Left kidney (tissue), 8 donors: ENCODE data around the gene ZNF443. TPM values are rescaled to one million over a fixed set of nuclear protein-coding genes. Genes with fewer than 3 reads are reported as not detected.
"Not testable (repeated sequence)": the region's sequence is repeated elsewhere in the genome, so short reads cannot be mapped to it uniquely, and the experiment has no call there.

Experiments used
- DNase-seq: peaks from one replicate; pipeline ENCODE4 v3.0.0-alpha.2; 2013
- long read RNA-seq, 8 donors: transcript quantifications; one replicate each; lab custom pipeline, GENCODE V29; 2026
- polyA plus RNA-seq: library from polyadenylated mRNA; unstranded; fragments of 120-200 nt; gene quantifications from one replicate; pipeline ENCODE4 v1.2.1, GENCODE V29; 2013; ENCODE audit not compliant: insufficient read length

Gene ZNF443
- 14.2 TPM for polyA plus RNA-seq
- long read RNA-seq, donor 1, partial matches to known transcripts = 0 of 4 reads
- long read RNA-seq, donor 1, other reads (novel, unspliced or antisense) = 0 of 4 reads
- long read RNA-seq, donor 2, partial matches to known transcripts = 0 of 2 reads
- long read RNA-seq, donor 2, other reads (novel, unspliced or antisense) = 0 of 2 reads
- long read RNA-seq, donor 3 = 0 reads
- long read RNA-seq, donor 4 = 0 reads
- long read RNA-seq, donor 5, partial matches to known transcripts = 0 of 2 reads
- long read RNA-seq, donor 5, other reads (novel, unspliced or antisense) = 0 of 2 reads
- long read RNA-seq, donor 6, partial matches to known transcripts = 0 of 2 reads
- long read RNA-seq, donor 6, other reads (novel, unspliced or antisense) = 0 of 2 reads
- long read RNA-seq, donor 7, partial matches to known transcripts = 0 of 2 reads
- long read RNA-seq, donor 7, other reads (novel, unspliced or antisense) = 0 of 2 reads
- long read RNA-seq, donor 8 = 0 reads

- peak; percentile 98 for DNase-seq
Observed at GRCh38 chr19:12440541-12441316, at the start of gene ZNF443. Gene ZNF443, minus strand, starts transcription at chr19:12441021. Its CDS starts 107 bp downstream, at chr19:12440914.

DNA sequence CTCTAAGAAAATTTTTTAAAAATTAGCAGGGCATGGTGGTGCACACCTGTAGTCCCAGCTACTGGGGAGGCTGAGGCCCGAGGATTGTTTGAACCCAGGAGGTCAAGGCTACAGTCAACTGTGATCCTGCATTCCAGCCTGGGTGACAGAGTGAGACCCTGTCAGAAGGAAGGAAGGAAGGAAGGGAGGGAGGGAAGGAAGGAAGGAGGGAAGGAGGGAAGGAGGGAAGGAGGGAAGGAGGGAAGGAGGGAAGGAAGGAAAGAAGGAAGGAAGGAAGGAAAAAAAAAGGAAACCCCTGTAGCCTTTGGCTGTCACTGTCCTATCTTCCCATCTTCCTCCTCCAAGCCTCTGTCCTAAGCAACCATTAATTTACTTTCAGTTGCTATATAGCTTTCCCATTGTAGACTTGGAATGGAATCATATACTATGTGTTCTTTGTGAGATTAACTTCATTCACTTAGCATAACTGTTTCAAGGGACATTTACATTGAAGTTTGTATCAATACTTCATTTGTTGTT, 45.5 kb upstream of the ZNF443 start:
- DNase-seq = not testable (repeated sequence)

DNA sequence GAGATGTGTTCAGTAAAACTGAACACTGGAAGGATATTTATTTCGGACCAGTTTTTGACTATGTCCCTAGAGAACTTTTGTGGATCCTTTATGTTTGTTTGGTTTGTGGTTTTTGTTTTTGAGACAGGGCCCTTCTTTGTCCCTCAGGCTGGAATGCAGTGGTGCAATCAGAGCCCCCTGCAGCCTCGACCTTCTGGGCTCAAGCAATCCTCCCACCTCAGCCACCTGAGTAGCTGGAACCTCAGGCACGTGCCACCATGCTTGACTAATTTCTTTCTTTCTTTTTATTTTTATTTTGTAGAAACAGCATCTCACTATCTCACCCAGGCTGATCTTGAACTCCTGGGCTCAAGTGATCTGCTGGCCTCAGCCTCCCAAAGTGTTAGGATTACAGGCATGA, 44.8 kb upstream of the ZNF443 start:
- DNase-seq = no peak

- DNase-seq = no peak
Observed at GRCh38 chr19:12485052-12485416, 44.2 kb upstream of the ZNF443 start.

GRCh38 chr19:12484371-12485051, 43.7 kb upstream of the ZNF443 start, which contains the start of gene ZNF709:
Gene ZNF709, minus strand, starts transcription at chr19:12484816. Its CDS starts 159 bp downstream, at chr19:12484657.
- DNase-seq = peak; percentile 95

- DNase-seq = no peak
Observed at GRCh38 chr19:12484011-12484370, 43.2 kb upstream of the ZNF443 start.

DNA sequence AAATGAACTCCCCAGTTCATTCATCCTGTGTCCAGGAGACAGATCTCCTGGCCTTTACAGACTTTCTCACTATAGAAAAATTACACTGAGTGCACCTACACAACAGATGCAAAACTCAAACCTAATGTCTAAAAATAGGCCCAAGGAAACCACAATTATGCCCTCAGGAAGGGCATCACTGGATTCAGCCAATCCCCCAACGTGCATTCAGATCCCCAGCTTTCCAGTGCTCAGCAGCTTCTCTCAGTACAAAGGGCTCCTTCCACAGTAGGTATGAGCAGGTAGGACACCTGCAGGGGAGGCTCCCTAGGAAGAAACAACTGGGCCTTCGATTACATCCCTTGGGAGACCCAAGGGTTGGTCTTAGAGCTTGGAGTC, 41.7 kb upstream of the ZNF443 start:
- no peak for DNase-seq

- no peak for DNase-seq
Observed at GRCh38 chr19:12481781-12482508, 41.1 kb upstream of the ZNF443 start.

- DNase-seq = no peak
Observed at GRCh38 chr19:12478234-12478941, 37.6 kb upstream of the ZNF443 start.

- not testable (repeated sequence) for DNase-seq
Observed at GRCh38 chr19:12467651-12468050, 26.8 kb upstream of the ZNF443 start.

GRCh38 chr19:12465211-12465610, 24.4 kb upstream of the ZNF443 start:
- DNase-seq = no peak

DNA sequence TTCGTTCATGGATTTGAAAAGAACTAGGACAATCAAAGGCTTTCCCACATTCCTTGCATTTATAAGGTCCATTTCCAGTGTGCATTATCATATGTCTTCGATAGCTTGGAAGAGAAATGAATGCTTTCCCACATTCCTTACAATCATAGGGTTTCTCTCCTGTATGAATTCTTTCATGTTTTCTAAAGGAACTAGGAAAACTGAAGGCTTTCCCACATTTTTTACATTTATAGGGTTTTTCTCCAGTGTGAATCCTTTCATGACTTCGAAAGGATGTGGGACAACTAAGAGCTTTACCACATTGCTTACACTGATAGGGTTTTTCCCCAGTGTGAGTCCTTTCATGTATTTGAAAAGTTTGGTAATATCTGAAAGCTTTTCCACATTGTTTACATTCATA, 23.9 kb upstream of the ZNF443 start:
- no peak for DNase-seq

DNA sequence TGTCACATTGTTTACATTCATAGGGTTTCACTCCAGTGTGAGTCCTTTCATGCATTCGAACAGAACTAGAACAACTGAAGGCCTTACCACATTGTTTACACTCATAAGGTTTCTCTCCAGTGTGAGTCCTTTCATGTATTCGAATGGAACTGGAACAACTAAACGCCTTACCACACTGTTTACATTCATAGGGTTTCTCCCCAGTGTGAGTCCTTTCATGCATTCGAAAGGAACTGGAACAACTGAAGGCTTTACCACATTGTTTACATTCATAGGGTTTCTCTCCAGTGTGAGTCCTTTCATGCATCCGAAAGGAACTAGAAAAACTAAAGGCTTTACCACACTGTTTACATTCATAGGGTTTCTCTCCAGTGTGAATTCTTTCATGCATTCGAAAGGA, 23.3 kb upstream of the ZNF443 start:
- DNase-seq = not testable (repeated sequence)

- peak; percentile 26 for DNase-seq
Observed at GRCh38 chr19:12453495-12453894, 12.7 kb upstream of the ZNF443 start.

DNA sequence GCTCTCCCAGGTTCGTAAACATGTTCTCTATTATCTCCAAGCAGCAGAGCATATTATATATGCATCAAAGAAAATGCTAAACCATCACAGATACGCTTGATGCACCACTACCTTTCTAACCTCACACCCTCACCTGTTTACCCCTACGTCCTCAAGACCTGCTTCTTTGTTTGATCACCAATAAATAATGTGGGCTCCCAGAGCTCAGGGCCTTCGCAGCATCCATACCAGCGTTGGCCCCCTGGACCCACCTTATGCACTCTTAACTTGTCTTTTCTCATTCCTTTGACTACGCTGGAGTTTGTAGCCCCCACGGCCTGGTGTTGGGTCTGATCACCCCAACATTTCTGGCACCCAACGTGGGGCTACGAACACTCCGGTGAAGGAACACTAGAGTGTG, 10.0 kb upstream of the ZNF443 start:
- no peak for DNase-seq

DNA sequence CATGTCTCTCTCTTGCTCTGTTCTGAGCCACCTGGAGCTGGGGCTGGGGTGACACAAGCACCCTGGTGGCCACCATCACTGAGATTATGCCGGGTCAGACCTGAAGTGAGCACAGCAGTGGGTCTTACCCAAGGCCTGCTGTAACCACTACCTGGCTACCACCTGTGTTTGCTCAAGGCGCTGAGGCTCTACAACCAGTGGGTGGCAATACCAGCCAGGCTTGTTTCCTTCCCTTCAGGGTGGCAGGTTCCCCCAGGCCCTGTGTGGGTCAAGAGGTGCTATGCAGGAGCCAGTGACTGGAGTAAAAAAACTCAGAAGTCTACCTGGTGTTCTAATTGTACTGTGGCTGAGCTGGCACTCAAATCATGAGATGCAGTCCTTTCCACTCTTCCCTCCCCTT, 8.0 kb upstream of the ZNF443 start:
- no peak for DNase-seq

DNA sequence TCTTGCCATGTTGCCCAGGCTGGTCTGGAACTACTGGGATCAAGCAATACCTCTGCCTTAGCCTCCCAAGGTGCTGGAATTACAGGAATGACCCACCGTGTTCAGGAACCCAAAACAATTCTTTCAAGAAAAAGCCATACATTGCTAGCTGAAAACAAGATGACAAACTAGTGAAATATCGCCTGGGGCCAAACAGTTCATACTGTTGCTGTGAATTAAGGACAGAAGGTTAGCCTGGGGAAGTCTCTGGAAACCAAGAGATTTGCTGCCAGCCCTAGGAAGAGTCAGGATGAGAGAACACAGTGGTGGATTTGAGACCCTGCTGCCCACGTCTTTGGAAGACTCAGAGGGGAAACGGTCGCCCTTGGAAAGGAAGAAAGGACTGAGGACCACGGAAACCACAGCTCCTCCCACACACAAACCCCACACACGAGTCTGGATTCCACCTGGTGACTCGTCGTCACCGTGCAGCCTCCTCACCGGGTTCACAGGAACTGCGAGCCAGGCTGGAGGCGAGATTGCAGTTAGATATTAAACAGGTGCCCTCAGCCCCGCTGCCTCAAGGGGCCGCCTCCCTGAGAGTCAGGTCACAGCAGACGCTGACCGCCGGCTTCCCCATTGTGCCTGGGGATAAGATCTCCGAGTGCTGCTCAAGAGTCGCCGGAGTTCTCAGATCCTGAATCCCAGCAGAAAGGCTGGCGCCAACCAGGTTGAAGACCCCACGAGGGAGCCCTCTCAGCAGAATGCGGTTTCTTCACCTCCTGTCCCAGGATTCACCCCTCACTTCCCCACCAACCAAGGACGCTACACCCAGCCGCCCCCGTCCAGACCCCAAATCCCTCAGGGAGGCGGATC, 908 bp downstream of the ZNF443 start:
- peak; percentile 20 for DNase-seq

GRCh38 chr19:12430726-12431299, 10.0 kb downstream of the ZNF443 start:
- DNase-seq = not testable (repeated sequence)

- DNase-seq = no peak
Observed at GRCh38 chr19:12425888-12426274, 14.9 kb downstream of the ZNF443 start.
